OCI-LY7 (cell line): ENCODE data around the gene ZHX3. TPM values are rescaled to one million over a fixed set of nuclear protein-coding genes. Genes with fewer than 3 reads are reported as not detected.

Experiments
- BruUV-seq: library from RNA; stranded (reverse); fragments of 400-500 nt; replicated peaks from 2 replicates; lab custom pipeline; 2021; lab: Mats Ljungman, UMichigan
- CTCF ChIA-PET: fragments of 300-600 bp; sonication (Branson Sonifier 250); formaldehyde crosslinking; loops from one replicate; lab custom pipeline; 2022; ENCODE audit warnings: antibody characterized with exemption; ENCODE audit not compliant: unreplicated experiment; lab: Charles Lee
- POLR2A ChIA-PET: fragments of 300-600 bp; sonication (Branson Sonifier 250); formaldehyde crosslinking; loops from one replicate; lab custom pipeline; 2022; ENCODE audit warnings: antibody characterized with exemption; lab: Charles Lee
- DNase-seq: peaks from one replicate; pipeline ENCODE4 v3.0.0-alpha.2; 2015; ENCODE audit warnings: low spot score
- H2AFZ ChIP-seq: fragments of 200-600 bp; sonication (generic), shearing (Covaris generic); 2 replicates; pipeline ENCODE4 v1.6.1; 2014; ENCODE audit warnings: mild to moderate bottlenecking, antibody characterized with exemption, low read length, moderate library complexity
- H3K27ac ChIP-seq: fragments of 200-600 bp; sonication (generic); 2 replicates; pipeline ENCODE4 v1.5.1; 2014; ENCODE audit warnings: mixed run types, low read depth, mild to moderate bottlenecking, moderate library complexity, low read length, inconsistent platforms; ENCODE audit not compliant: poor library complexity, severe bottlenecking
- H3K36me3 ChIP-seq: fragments of 200-600 bp; sonication (generic); 2 replicates; pipeline ENCODE4 v1.6.1; 2014; ENCODE audit warnings: mild to moderate bottlenecking, antibody characterized with exemption, low read length, moderate library complexity, mixed read lengths; ENCODE audit not compliant: insufficient read depth
- H3K4me1 ChIP-seq: fragments of 200-600 bp; sonication (generic); 2 replicates; pipeline ENCODE4 v1.5.1; 2014; ENCODE audit warnings: mild to moderate bottlenecking, low read length; ENCODE audit not compliant: insufficient read depth, poor library complexity, severe bottlenecking
- H3K4me2 ChIP-seq: fragments of 200-600 bp; sonication (generic); 2 replicates; pipeline ENCODE4 v1.6.1; 2014; ENCODE audit warnings: mild to moderate bottlenecking, low read length
- H3K4me3 ChIP-seq: fragments of 200-600 bp; sonication (generic); 2 replicates; pipeline ENCODE4 v1.5.1; 2014; ENCODE audit warnings: mild to moderate bottlenecking, low read depth, low read length; ENCODE audit not compliant: poor library complexity, severe bottlenecking
- H3K79me2 ChIP-seq: fragments of 200-600 bp; sonication (generic); 2 replicates; pipeline ENCODE4 v1.6.1; 2016; ENCODE audit warnings: low read depth, mild to moderate bottlenecking, low read length, moderate library complexity, mixed read lengths; ENCODE audit not compliant: insufficient read depth
- H3K9me2 ChIP-seq: fragments of 200-600 bp; sonication (generic); 2 replicates; pipeline ENCODE4 v1.6.1; 2016; ENCODE audit warnings: mild to moderate bottlenecking, low read length, mixed read lengths; ENCODE audit not compliant: insufficient read depth
- H3K9me3 ChIP-seq: fragments of 200-600 bp; sonication (generic); 2 replicates; pipeline ENCODE4 v1.6.1; 2014; ENCODE audit warnings: mild to moderate bottlenecking, mixed run types, low read length, mixed read lengths
- H4K20me1 ChIP-seq: fragments of 200-600 bp; sonication (generic); 2 replicates; pipeline ENCODE4 v1.6.1; 2014; ENCODE audit warnings: mild to moderate bottlenecking, antibody characterized with exemption, low read length, moderate library complexity, mixed read lengths; ENCODE audit not compliant: insufficient read depth
- EZH2phosphoT487 ChIP-seq: fragments of 200-600 bp; sonication (generic); IDR thresholded peaks from 2 replicates; pipeline ENCODE4 v1.6.1; 2018; ENCODE audit warnings: low read depth, borderline replicate concordance, mild to moderate bottlenecking, mixed run types, antibody characterized with exemption, low read length, moderate library complexity, mixed read lengths
- intact Hi-C: fragments of 100-400 bp; cut with micrococcal nuclease; formaldehyde crosslinking; loops from one replicate; pipeline ENCODE4 v1.10.0; 2022; ENCODE audit not compliant: unreplicated experiment
- total RNA-seq, 2 experiments: library from RNA; depleted of rRNA in 1 of 2; stranded (reverse); fragments of >200 nt in 1 of 2; shearing (Covaris generic) in 1 of 2; gene quantifications; 2 replicates each; pipeline ENCODE4 v1.2.3, GENCODE V29; 2014 to 2022
- TF ChIP-seq, protein P1 (sequence below): fragments of 200-600 bp; sonication (generic); conservative IDR thresholded peaks from 2 replicates; pipeline ENCODE4 v1.5.1; 2014; ENCODE audit warnings: mild to moderate bottlenecking, antibody characterized with exemption, low read length, moderate library complexity, mixed read lengths

Gene ZHX3
- total RNA-seq, 2 experiments from 2014 or later, result 5.8 to 16.9 TPM

DNA sequence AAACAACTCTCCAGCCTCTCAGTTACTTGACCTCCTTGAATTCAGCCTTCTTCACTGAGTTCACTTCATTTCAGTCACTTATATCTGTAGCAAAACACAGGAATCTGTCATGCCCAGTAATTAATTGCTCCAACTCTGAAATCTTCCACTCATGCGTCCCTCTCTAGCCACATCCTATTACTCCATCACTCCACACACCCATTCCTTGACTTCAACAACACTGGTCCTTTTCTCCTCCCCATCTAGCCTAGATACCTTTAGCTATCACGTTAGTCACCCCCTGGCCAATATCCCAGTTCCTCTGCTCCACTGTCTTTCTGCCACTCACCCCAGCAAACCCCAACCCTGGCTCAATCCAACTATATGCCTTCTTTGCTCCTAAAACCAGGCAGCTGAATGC, 7.7 kb downstream of the ZHX3 start:
- H3K36me3 ChIP-seq, result no peaks in the 10 kb centered on the region; the same call in 1 of the 2 replicates
- POLR2A ChIA-PET, result interaction anchor here (0.5 to 0.6 kb wide), 2 partner anchors 15 to 1726 kb away, joined by 3 read pairs; no protein-coding TSS in a partner anchor
- H3K79me2 ChIP-seq, result 0 out of 2 replicates have a peak, but pooled peaks cover 4% of the 10 kb centered on the region
- peaks cover 24% of the 10 kb centered on the region for H3K4me1 ChIP-seq
- no peaks in the 10 kb centered on the region for H3K9me2 ChIP-seq
- intact Hi-C loops, result no loop called here
- H3K4me2 ChIP-seq, result no peak overlapping the region
- no peaks in the 10 kb centered on the region for H4K20me1 ChIP-seq
- CTCF ChIA-PET, result no interaction called here
- peaks cover 5% of the 10 kb centered on the region; the same call in 1 of the 2 replicates for H3K9me3 ChIP-seq
- BruUV-seq, result no TSS peak
- no peak overlapping the region for H2AFZ ChIP-seq
- H3K27ac ChIP-seq, result no peak overlapping the region
- TF ChIP-seq EZH2phosphoT487, result no peak
- TF ChIP-seq, protein P1, sequence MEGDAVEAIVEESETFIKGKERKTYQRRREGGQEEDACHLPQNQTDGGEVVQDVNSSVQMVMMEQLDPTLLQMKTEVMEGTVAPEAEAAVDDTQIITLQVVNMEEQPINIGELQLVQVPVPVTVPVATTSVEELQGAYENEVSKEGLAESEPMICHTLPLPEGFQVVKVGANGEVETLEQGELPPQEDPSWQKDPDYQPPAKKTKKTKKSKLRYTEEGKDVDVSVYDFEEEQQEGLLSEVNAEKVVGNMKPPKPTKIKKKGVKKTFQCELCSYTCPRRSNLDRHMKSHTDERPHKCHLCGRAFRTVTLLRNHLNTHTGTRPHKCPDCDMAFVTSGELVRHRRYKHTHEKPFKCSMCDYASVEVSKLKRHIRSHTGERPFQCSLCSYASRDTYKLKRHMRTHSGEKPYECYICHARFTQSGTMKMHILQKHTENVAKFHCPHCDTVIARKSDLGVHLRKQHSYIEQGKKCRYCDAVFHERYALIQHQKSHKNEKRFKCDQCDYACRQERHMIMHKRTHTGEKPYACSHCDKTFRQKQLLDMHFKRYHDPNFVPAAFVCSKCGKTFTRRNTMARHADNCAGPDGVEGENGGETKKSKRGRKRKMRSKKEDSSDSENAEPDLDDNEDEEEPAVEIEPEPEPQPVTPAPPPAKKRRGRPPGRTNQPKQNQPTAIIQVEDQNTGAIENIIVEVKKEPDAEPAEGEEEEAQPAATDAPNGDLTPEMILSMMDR, result no peak
- no peak for DNase-seq
- H3K4me3 ChIP-seq, result no peak overlapping the region

DNA sequence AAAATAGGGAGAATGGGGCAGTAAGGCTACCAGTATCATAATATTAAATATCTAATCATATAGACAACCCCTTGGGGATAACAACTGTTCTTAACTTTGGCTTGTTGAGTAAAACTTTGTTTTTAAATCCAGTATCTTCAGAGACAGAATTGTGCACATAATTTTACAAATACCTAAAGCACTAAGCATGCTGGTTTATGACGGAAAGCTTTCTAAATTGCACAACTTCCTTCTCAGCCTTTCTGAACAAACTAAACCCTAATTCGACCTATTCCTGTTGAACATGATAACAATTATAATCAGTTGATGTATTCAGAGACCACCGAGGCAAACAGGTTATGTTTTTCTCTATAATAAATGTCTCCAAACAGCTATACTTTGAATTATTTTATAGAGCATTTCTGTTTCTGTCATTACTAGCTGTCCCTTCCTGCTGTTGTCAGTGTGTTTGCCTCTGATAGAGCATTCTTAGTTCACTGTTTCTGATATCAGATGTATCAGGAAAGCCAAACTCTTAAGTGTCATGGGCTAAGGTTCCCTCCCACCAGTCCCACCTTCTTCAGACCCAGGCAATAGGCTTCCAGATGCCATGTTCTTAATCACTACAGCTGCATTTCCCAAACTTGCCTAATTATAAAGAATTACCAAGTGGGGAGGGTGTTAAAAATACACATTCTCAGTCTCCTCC, 8.7 kb downstream of the ZHX3 start:
- ChIA-PET CTCF (no interaction called here), POLR2A (interaction anchor here (0.7 kb wide), 1 partner anchor 14 kb away, joined by 3 read pairs; no protein-coding TSS in a partner anchor)
- H3K4me1 ChIP-seq, result peaks cover 34% of the 10 kb centered on the region
- BruUV-seq, result no TSS peak
- no peak overlapping the region for H3K4me3 ChIP-seq
- no peaks in the 10 kb centered on the region for H4K20me1 ChIP-seq
- H3K9me2 ChIP-seq, result no peaks in the 10 kb centered on the region
- intact Hi-C loops, result no loop called here
- H2AFZ ChIP-seq, result no peak overlapping the region
- DNase-seq, result no peak
- TF ChIP-seq, protein P1, result no peak
- no peak for TF ChIP-seq EZH2phosphoT487
- H3K36me3 ChIP-seq, result no peaks in the 10 kb centered on the region; the same call in 1 of the 2 replicates
- H3K27ac ChIP-seq, result no peak overlapping the region
- no peak overlapping the region for H3K4me2 ChIP-seq
- H3K9me3 ChIP-seq, result peaks cover 5% of the 10 kb centered on the region; the same call in 1 of the 2 replicates
- H3K79me2 ChIP-seq, result no peaks in the 10 kb centered on the region

DNA sequence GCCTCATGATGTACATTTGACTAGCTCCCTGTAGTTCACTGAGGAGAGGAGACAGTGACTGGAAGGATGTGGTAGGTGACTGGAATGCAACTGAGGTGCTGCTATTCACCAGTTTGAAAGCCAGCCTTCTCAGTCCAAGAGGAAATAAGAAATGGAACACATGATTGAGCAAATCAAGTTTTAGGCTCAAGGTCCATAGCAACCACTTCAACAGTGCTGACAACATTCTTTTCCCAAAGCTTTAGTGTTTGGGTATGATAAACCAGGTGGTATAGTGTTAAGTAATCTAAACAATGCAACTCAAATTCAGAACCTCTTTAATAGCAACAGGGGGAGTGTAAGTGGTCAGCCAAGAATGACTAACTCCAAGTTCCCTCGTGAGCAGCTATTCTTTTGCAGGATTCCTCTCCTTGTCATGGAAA, 9.2 kb downstream of the ZHX3 start:
- ChIA-PET POLR2A (interaction anchor here (0.6 to 0.7 kb wide), 2 partner anchors 15 to 32 kb away, joined by 3 to 4 read pairs; partner anchors contain the start of gene LPIN3), CTCF (interaction anchor here (0.6 kb wide), 1 partner anchor 313 kb away, joined by 3 read pairs; no protein-coding TSS in a partner anchor)
- H3K9me2 ChIP-seq, result no peaks in the 10 kb centered on the region
- no peak for DNase-seq
- no peak overlapping the region for H3K27ac ChIP-seq
- H3K4me1 ChIP-seq, result peaks cover 36% of the 10 kb centered on the region
- no TSS peak for BruUV-seq
- TF ChIP-seq, protein P1, result no peak
- TF ChIP-seq EZH2phosphoT487, result no peak
- H3K4me3 ChIP-seq, result no peak overlapping the region
- intact Hi-C loops, result no loop called here
- no peaks in the 10 kb centered on the region for H4K20me1 ChIP-seq
- peaks cover 5% of the 10 kb centered on the region; the same call in 1 of the 2 replicates for H3K9me3 ChIP-seq
- H3K4me2 ChIP-seq, result no peak overlapping the region
- H3K36me3 ChIP-seq, result no peaks in the 10 kb centered on the region; the same call in 1 of the 2 replicates
- H3K79me2 ChIP-seq, result no peaks in the 10 kb centered on the region
- no peak overlapping the region for H2AFZ ChIP-seq
